HG02588 (cell line): Measurements from ENCODE around the gene CLCN1.
"Not testable (repeated sequence)": the region's sequence is repeated elsewhere in the genome, so short reads cannot be mapped to it uniquely, and the experiment has no call there.

ENCODE experiments used
- ATAC-seq: cut with Tn5 transposase; IDR thresholded peaks from one replicate; pipeline ENCODE4 v1.9.1; 2021; ENCODE audit warnings: mild to moderate bottlenecking, moderate library complexity; ENCODE audit not compliant: unreplicated experiment

CLCN1 gene

DNA sequence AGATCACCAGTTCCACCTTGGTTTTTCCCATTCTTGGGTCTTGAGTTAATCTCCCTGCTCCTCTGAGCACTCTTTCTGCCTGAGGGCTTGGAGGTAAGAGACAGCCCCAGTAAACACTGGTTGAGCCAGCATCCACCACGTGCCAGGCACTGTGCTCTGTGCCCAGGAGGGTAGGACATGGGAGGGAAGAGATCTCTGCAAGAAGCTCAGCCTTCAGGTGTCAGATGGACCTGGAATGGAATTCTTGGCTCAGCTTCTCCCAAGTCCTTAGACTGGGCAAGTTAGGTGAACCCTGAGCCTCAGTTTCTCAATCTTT, 67.7 kb downstream of the CLCN1 start:
- ATAC-seq: no peak

DNA sequence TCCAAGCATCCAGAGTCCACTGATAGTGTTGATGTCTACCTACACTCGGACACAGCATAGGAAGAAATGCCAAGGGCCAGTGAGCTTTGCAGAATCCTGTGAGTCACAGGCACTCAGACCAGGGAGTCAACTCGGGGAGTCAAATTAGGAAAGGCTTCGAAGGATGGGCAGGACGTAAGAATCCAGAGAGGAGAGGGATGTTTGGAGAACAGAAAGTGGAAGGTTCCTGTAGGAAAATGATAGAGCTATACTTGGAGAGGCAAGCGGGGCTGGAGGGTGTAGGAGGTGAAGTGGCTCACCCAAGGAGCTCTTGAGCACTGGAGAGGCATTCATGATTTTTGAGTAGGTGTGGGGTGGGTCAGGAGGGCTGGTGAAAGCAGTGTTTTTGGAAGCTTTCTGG, 68.2 kb downstream of the CLCN1 start:
- no peak for ATAC-seq

DNA sequence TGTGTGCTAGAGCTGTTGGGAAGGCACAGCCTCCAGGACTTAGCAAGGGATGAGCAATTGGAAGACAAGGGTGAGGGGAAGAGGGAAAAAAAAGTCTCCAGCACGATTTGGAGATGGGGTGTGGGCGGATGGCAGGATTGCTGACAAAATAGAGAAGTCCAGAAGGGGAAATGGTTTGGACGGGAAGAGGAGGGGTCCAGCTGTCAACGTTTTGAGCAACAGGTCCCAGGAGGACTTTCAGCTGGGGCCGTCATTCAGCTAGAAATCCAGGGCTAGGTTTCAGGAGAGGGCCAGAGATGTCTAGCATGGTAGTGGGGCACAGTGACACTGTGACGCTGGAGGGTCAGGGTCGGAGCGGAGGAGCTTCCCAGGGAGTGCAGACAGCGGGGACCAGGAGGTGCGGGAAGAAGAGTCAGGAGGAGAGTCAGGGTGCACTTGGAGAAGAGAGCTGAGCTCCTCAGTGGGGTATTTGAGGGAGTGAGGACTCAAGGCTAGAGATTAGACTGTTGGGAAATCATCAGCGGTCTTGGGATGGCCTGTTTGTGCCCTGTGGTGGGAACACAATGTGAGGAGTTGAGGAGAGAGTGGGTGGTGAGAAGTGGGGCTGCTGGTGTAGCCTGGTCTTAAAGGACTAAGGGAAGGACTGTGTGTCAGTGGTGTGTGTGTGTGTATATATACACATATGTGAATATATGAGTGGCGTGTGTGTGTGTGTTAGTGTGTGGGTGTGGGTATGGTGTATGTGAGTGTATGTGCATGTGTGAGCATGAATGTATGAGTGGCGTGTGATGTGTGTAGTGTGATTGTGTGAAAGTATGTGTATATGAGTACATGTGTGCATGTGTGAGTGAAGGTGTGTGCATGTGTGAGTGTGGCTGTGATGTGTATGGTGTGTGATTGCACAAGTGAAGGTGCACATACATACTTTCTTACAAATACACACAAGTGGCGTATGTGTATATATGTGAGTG, 69.0 kb downstream of the CLCN1 start:
- no peak for ATAC-seq

DNA sequence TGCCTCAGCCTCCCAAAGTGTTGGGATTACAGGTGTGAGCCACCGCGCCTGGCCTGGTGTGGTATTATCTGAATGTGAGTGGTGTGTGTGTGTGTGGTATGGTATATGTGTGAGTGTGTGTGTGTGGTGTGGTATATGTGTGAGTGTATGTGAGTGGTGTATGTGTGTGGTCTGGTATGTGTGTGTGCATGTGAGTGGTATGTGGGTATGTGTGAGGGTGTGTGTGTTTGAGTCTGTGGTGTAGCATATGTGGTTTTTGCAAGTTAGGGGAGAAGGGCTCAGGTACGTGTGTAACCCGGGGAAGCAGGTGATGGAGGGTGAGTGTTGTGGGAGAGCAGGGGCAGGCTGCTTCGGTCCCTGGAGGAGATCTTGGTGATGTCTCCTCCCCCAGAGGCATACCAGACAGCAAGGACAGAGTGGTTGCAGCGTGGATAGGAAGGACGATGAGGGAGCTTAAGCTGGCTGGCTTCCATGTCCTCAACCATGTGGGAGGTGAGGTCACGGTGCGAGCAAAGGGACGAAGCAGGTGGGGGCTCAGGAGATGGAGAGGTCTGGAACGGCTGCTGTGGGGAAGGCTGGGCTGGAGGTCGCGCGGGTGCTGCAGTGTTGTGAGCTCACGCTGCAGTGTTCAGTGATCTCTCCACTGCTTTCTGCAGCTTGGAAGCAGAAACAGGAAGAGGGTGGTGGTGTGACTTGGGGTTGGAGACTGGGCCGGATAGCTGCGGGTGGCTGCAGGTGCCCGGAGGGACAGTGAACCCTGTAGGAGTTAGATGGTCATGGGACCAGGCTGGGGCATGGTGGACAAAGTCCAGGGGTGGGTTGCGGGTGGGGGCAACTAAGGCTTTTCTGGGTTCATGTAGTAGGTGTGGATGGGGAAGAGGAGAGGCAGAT, 70.2 kb downstream of the CLCN1 start:
- ATAC-seq: no peak

DNA sequence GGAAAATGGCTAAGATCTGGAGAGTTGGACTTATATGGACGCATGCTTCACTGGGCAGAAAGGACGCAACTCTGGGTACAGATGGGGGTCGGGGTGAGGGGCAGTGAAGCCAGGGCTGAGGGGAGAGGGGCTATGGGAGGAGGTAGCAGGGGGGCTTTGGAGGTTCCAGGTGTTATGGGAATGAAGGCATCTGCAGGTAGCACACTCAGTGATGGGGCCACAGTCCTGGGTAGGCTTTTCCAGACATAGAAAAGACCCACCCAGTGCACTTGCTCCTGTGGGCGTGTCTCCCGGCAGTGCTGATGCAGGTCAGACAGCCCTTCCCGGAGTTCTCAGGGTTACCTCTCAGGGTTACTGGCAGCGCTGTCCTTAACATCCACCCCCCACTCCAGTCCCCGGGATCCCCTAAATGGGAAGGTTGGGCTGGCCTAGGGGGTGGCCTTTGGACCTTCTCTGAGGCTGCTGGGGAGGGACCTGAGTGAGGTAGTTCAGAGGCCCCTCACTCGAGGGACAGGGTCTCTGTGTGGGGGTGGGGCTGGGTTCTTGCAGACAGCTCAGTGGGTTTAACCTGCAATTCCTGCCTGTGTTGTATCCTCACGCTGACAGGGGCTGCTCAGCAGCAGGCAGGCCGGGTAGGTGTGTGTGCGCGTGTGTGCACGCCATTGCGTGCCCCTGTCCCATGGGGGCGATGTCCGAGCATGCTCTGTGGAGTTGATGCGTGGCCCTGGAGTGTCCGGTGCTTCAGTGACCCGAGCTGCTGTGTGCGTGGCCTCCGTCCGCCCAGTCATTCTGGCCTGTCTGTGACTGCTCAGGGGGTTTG, 71.5 kb downstream of the CLCN1 start:
- ATAC-seq: no peak

DNA sequence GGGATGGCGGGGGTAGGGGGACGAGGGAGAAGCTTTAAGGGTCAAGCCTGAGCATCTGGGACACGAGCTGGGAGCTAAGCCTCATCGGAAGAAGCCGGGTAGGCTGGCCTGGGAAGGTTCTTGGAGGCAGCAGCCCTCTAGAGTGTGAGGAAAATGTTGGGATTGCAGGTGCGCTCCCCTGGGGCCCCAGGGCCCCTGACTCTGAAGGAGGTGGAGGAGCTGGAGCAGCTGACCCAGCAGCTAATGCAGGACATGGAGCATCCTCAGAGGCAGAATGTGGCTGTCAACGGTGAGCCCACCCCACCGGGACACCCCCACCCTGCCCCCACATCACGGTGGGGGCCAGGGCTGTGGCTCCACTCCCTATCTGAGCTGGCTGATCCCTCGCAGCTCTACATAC, 72.1 kb downstream of the CLCN1 start:
- no peak for ATAC-seq

DNA sequence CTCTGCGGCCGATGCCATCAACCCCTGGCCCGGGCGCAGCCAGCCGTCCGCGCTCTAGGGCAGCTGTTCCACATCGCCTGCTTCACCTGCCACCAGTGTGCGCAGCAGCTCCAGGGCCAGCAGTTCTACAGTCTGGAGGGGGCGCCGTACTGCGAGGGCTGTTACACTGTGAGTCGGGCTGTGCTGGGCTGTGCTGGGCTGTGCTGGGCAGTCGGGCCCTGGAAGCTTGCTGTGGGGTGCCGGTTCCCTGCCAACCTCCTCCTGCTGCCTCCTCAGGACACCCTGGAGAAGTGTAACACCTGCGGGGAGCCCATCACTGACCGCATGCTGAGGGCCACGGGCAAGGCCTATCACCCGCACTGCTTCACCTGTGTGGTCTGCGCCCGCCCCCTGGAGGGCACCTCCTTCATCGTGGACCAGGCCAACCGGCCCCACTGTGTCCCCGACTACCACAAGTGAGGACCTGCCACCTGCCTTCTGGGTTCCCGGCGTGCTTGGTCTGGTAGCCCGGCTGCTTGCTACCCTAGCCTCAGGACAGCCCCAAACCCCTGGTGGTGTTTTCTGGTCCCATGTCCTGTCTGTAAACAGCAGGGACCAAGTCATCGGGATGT, 72.7 kb downstream of the CLCN1 start:
- ATAC-seq: no peak

DNA sequence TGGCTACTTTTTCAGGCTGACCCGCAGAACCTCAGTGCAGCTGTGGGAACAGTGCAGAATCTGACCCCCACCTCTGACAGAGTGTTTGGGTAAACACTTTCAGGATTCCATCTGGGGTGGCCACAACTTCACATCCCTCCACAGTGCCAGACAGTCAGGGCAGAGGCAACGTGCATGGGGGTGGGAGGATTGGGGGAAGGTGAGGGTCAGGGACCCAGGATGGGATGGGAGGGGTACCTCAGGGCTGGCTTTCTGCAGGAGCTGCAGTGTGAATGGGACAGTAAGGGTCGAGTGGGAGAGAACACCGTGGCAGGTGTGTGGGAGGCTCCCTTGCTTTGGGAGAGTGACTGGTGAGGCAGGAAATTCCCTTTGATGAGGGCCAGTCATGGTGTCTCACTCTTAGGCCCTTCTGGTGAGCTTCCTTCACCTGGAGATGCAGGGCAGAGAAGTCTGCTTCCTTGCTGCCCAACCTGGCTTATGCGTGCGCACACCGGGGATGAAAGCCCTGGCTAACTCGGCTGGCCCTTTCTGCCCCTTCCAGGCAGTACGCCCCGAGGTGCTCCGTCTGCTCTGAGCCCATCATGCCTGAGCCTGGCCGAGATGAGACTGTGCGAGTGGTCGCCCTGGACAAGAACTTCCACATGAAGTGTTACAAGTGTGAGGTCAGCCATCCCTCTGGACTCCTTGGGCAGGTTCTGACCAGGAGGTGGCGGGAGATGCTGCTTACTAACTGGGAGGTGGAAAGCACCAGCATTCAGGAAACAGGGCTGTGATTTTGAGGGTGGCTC, 73.6 kb downstream of the CLCN1 start:
- ATAC-seq: no peak

DNA sequence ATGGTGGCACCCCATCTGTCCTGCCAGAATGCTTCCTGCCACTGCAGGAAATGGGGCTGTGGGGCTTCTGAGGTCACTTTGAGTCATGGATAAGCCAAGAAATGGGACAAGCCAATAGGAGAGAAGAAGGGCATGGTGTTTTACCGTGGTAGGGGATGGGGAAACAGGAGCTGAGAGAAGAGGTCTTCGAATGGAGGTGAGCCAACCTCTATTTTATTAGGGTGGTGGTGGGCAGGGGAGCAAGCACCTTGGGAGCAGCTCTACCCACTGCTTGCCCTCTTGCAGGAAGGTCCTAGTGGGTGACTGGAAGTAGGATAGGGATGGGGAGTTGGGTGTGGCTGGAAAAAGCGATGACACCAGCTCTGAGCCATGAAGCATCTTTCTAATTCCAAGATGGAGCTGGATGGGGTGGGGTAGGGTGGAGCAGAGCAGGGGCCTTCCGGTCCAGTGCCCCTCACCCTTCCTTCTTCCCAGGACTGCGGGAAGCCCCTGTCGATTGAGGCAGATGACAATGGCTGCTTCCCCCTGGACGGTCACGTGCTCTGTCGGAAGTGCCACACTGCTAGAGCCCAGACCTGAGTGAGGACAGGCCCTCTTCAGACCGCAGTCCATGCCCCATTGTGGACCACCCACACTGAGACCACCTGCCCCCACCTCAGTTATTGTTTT, 74.3 kb downstream of the CLCN1 start:
- no peak for ATAC-seq

DNA sequence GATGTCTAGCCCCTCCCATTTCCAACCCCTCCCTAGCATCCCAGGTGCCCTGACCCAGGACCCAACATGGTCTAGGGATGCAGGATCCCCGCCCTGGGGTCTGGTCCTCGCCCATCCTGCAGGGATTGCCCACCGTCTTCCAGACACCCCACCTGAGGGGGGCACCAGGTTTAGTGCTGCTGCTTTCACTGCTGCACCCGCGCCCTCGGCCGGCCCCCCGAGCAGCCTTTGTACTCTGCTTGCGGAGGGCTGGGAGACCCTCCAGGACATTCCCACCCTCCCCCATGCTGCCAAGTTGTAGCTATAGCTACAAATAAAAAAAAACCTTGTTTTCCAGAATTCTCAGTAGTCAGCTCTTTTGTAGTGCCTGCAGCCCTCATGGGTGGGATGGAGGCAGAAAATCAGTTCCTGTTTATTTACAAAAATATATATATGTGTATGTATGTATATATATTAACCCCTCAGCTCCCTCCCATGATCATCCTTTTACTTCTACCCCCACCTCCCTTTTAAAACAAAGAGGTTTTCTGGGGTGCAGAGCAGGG, 74.9 kb downstream of the CLCN1 start:
- no peak for ATAC-seq

DNA sequence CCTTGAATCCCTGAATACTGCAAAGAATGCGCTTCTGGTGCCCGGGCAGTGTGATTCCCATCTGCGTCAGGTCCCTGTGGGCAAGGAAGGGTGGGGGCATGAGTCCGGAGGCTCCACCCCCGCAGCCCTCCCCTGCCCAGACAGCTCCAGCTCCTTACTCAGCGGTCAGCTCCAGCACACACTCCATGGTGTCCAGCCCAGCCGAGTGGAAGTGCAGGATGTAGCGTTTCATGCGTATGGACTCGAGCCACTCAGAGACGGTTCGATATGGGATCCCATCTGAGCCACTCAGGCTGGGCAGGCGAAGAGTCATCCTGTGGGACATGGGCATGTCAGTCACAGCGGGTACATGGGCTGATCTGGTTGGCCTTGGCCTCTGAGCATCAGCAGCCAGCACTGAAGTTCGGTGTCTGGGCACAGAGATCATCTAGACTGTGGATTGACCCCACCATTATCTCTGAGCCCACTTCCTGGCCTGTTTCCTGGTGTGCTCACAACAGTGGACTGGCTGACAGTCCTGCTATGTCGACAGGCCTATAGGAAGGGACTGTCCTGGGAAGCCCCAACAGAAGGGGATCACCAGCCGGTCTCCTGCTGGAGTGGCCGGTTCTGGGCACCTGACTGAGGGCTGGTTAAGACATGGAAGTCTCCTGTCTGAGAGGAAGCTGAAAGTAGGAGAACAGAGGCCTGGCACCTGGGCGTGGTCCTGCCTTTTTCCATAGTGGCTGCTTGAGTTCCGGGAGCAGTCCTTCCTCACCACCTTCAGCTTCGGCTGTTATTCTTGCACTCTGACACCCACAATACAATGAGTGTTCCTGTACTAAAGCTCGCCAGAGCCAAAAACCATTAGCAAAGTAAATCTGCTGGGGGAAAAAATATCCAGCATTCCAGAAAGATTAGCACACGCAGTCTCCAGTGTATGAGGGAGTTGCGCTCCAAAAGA, 75.8 kb downstream of the CLCN1 start:
- no peak for ATAC-seq

DNA sequence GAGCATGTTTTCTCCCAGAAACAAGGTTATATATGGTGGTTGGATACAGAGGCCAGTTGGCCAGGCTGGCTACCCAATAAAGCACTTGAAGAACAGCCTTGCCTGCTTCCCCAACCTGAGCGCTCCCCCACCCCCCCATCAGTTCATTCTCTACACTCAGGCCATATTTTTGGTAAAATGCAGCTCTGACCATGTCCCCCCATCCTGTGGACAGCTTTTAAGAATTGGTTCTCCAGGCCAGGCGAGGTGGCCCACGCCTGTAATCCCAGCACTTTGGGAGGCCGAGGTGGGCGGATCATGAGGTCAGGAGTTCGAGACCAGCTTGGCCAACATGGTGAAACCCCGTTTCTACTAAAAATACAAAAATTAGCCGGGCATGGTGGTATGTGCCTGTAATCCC, 76.5 kb downstream of the CLCN1 start:
- ATAC-seq: not testable (repeated sequence)

DNA sequence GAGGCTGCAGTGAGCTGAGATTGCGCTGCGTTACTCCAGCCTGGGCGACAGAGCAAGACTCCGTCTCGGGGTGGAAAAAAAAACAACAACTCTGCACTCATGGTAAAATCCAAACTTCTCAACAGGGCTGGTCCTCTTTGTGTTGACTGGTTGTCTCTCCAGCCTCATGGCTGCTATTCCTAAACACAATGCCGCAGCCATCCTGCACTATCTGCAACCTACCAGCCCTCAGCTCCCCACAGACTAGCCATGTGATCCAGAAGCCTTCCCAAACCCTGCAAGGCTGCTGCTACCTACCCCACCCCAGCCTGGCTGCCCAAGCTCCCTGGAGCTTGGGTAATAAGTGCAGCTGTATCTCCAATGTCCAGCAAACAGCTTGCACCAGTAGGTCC, 77.0 kb downstream of the CLCN1 start:
- ATAC-seq: no peak

DNA sequence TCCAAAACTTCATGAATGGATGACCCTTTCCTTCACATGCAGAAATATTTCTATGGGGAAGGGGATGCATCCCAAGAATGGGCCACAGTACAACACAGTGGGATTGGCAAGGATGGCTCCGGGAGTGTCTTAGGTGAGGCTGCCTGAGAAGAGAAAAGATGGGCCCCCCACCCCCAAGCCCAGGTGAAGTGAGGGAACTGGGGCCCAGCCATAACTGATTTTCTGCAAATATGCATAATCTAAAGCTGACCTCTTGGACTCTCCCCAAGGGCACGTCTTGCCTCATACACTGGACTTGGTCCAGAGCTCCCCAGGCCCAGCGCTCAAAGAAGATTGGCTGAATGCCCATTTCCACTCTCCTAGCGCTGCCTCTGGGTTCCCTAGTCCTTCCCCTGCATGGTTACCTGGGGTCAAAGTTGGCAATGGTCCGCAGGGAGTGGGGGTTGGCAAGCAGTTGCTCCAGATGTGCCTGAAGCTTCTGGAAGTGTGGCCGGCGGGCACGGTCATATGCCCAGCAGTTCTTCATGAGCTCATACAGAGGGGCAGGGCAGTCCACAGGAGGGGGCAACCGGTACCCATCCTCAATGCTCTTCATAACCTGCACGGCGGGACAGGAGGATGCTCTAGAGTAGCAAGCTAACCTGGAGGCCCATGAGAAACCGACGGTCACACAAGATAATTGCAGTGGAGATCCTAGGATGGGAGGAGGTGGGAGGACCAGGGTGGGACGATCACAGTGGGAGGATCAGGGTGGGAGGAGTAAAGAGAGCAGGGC, 77.5 kb downstream of the CLCN1 start:
- ATAC-seq: no peak

DNA sequence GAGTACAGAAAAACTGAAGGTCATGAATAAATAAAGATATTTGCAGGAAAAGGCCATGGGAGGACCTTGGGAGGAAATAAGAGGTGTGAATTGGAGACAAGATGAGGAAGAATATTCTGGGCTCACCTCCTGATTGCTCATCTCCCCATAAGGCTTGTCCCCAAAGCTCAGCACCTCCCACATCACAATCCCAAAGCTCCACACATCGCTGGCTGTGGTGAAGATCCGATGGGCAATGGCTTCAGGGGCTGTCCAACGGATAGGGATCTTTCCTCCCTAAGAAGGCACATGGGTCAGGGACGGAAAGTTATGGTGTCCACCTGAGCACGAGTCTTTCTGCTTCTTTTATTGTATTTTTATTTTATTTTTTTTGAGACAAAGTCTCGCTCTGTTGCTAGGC, 78.2 kb downstream of the CLCN1 start:
- no peak for ATAC-seq

DNA sequence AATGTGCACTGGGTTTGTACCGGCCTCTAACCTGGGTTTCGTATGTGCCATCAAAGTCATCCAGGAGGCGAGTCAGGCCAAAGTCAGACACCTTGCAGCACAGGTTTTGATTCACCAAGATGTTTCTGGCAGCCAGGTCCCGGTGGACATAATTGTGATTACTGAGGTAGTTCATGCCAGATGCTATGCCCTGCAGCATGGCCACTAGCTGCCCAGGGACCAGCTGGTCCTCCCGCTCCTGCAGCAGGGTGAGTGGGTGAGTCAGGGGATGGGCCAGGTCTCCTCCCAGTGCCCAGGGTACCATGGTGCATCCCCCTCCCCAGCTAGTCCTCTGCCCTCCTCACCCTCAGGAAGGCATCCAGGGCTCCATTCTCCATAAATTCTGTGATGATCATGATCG, 78.9 kb downstream of the CLCN1 start:
- ATAC-seq: no peak
